H9 (cell line): Measurements from ENCODE around the gene SYNRG. TPM values are rescaled to one million over a fixed set of nuclear protein-coding genes. Genes with fewer than 3 reads are reported as not detected.

Source experiments
- DNase-seq: peaks from one replicate; pipeline ENCODE4 v3.0.0-alpha.2; 2017
- H2AFZ ChIP-seq: one replicate; pipeline ENCODE4 v1.6.1; 2013; ENCODE audit warnings: mild to moderate bottlenecking, low read length, control low read depth, moderate library complexity
- H2AK5ac ChIP-seq: 2 replicates; pipeline ENCODE4 v1.6.1; 2013; ENCODE audit warnings: low read length, control low read depth, mixed read lengths; ENCODE audit not compliant: insufficient read length
- H2BK120ac ChIP-seq: one replicate; pipeline ENCODE4 v1.6.1; 2013; ENCODE audit warnings: low read depth, mild to moderate bottlenecking, low read length, control low read depth, inconsistent platforms; ENCODE audit not compliant: poor library complexity, severe bottlenecking
- H2BK12ac ChIP-seq: 2 replicates; pipeline ENCODE4 v1.6.1; 2013; ENCODE audit warnings: low read length, control low read depth, mixed read lengths, low read depth; ENCODE audit not compliant: insufficient read length
- H2BK15ac ChIP-seq: 2 replicates; pipeline ENCODE4 v1.6.1; 2013; ENCODE audit warnings: low read depth, low read length, control low read depth
- H2BK20ac ChIP-seq: one replicate; pipeline ENCODE4 v1.6.1; 2013; ENCODE audit warnings: low read depth, mild to moderate bottlenecking, low read length, control low read depth, inconsistent platforms; ENCODE audit not compliant: poor library complexity, severe bottlenecking
- H2BK5ac ChIP-seq: 2 replicates; pipeline ENCODE4 v1.6.1; 2013; ENCODE audit warnings: low read length, control low read depth, mixed read lengths; ENCODE audit not compliant: insufficient read length
- H3K14ac ChIP-seq: 2 replicates; pipeline ENCODE4 v1.6.1; 2013; ENCODE audit warnings: low read length, control low read depth; ENCODE audit not compliant: insufficient read depth
- H3K18ac ChIP-seq: 2 replicates; pipeline ENCODE4 v1.6.1; 2013; ENCODE audit warnings: low read depth, mild to moderate bottlenecking, mixed read lengths, low read length, control low read depth; ENCODE audit not compliant: insufficient read length
- H3K23ac ChIP-seq: 2 replicates; pipeline ENCODE4 v1.6.1; 2013; ENCODE audit warnings: low read length, control low read depth, mixed read lengths, low read depth; ENCODE audit not compliant: insufficient read length
- H3K23me2 ChIP-seq: 2 replicates; pipeline ENCODE4 v1.6.1; 2013; ENCODE audit warnings: low read depth, mild to moderate bottlenecking, mixed read lengths, low read length, control low read depth; ENCODE audit not compliant: insufficient read length, poor library complexity, severe bottlenecking
- H3K27ac ChIP-seq: 2 replicates; pipeline ENCODE4 v1.5.1; 2013; ENCODE audit warnings: low read length, control low read depth, mixed read lengths, low read depth; ENCODE audit not compliant: insufficient read length
- H3K27me3 ChIP-seq: 2 replicates; pipeline ENCODE4 v1.6.1; 2013; ENCODE audit warnings: low read length, control low read depth, inconsistent platforms; ENCODE audit not compliant: insufficient read depth
- H3K4ac ChIP-seq: 2 replicates; pipeline ENCODE4 v1.6.1; 2013; ENCODE audit warnings: low read depth, mild to moderate bottlenecking, control low read depth, inconsistent platforms, low read length, moderate library complexity
- H3K4me1 ChIP-seq: 2 replicates; pipeline ENCODE4 v1.6.1; 2013; ENCODE audit warnings: low read length, control low read depth, inconsistent platforms; ENCODE audit not compliant: insufficient read depth
- H3K4me2 ChIP-seq: 2 replicates; pipeline ENCODE4 v1.6.1; 2013; ENCODE audit warnings: low read length, control low read depth, mixed read lengths; ENCODE audit not compliant: insufficient read length, insufficient read depth
- H3K56ac ChIP-seq: 2 replicates; pipeline ENCODE4 v1.6.1; 2013; ENCODE audit warnings: low read depth, mild to moderate bottlenecking, mixed read lengths, low read length, control low read depth; ENCODE audit not compliant: insufficient read length
- H3K79me1 ChIP-seq: 2 replicates; pipeline ENCODE4 v1.6.1; 2013; ENCODE audit warnings: low read depth, mild to moderate bottlenecking, moderate library complexity, low read length, control low read depth, inconsistent platforms; ENCODE audit not compliant: insufficient read depth, poor library complexity, severe bottlenecking
- H3K79me2 ChIP-seq: 2 replicates; pipeline ENCODE4 v1.6.1; 2013; ENCODE audit warnings: low read length, control low read depth, inconsistent platforms; ENCODE audit not compliant: insufficient read depth
- H3K9ac ChIP-seq: 2 replicates; pipeline ENCODE4 v1.6.1; 2013; ENCODE audit warnings: low read length, control low read depth, mixed read lengths; ENCODE audit not compliant: insufficient read length; ENCODE audit errors: extremely low read depth
- H3K9me3 ChIP-seq: one replicate; pipeline ENCODE4 v1.6.1; 2013; ENCODE audit warnings: low read depth, low read length, inconsistent platforms; ENCODE audit not compliant: control insufficient read depth
- H3T11ph ChIP-seq: one replicate; pipeline ENCODE4 v1.6.1; 2013; ENCODE audit warnings: mild to moderate bottlenecking, low read length, control low read depth, inconsistent platforms
- H4K20me1 ChIP-seq: one replicate; pipeline ENCODE4 v1.6.1; 2013; ENCODE audit not compliant: control insufficient read depth, insufficient read length, insufficient read depth
- H4K5ac ChIP-seq: 2 replicates; pipeline ENCODE4 v1.6.1; 2013; ENCODE audit warnings: low read depth, mild to moderate bottlenecking, mixed read lengths, low read length, control low read depth; ENCODE audit not compliant: insufficient read length
- H4K8ac ChIP-seq: replicated peaks from 2 replicates; pipeline ENCODE4 v1.6.1; 2013; ENCODE audit warnings: low read length, control low read depth, mixed read lengths, low read depth; ENCODE audit not compliant: insufficient read length
- H4K91ac ChIP-seq: 2 replicates; pipeline ENCODE4 v1.6.1; 2013; ENCODE audit warnings: low read depth, mild to moderate bottlenecking, moderate library complexity, mixed read lengths, low read length, control low read depth; ENCODE audit not compliant: insufficient read length
- H3K27ac Mint-ChIP-seq, 3 experiments: 2 replicates in 2 of 3; 3 replicates in 1 of 3; pipeline ENCODE4 v1.8.0; 2020 to 2021; ENCODE audit warnings: mixed read lengths in 3 of 3, mild to moderate bottlenecking in 1 of 3, moderate library complexity in 1 of 3
- H3K27me3 Mint-ChIP-seq: 2 replicates; pipeline ENCODE4 v1.8.0; 2021; ENCODE audit warnings: low read depth, mild to moderate bottlenecking, moderate library complexity, mixed read lengths
- H3K36me3 Mint-ChIP-seq, 3 experiments: 2 replicates in 2 of 3; 3 replicates in 1 of 3; pipeline ENCODE4 v1.8.0; 2020 to 2021; ENCODE audit warnings: low read depth in 3 of 3, mixed read lengths in 3 of 3; ENCODE audit not compliant: insufficient read depth in 1 of 3
- H3K4me1 Mint-ChIP-seq, 2 experiments: 2 replicates each; pipeline ENCODE4 v1.8.0; 2020; ENCODE audit warnings: mixed read lengths in 2 of 2
- H3K4me3 Mint-ChIP-seq, 2 experiments: 2 replicates in 1 of 2; 3 replicates in 1 of 2; pipeline ENCODE4 v1.8.0; 2020 to 2021; ENCODE audit warnings: mild to moderate bottlenecking in 2 of 2, mixed read lengths in 2 of 2, moderate library complexity in 1 of 2
- H3K9me3 Mint-ChIP-seq, 2 experiments: 2 replicates in 1 of 2; 3 replicates in 1 of 2; pipeline ENCODE4 v1.8.0; 2020; ENCODE audit warnings: mild to moderate bottlenecking in 2 of 2, mixed read lengths in 2 of 2, moderate library complexity in 1 of 2
- CTCF ChIP-seq: fragments of 200-600 bp; sonication (generic); conservative IDR thresholded peaks from 3 replicates; pipeline ENCODE4 v1.8.0; 2021; ENCODE audit warnings: antibody characterized with exemption, mild to moderate bottlenecking
- WGBS: extraction: QIAGEN DNeasy Blood & Tissue Kit; methylation state at CpG from one replicate; pipeline ENCODE4 v1.1.7; 2013; ENCODE audit warnings: missing lambda C conversion rate, low lambda C conversion rate, mixed read lengths; ENCODE audit not compliant: insufficient read length; ENCODE audit errors: extremely low coverage; 5-methylcytosine and 5-hydroxymethylcytosine counted together
- total RNA-seq: library from RNA; stranded (reverse); gene quantifications from 2 replicates; pipeline ENCODE4 v1.2.1, GENCODE V29; 2021

SYNRG gene
- total RNA-seq, 1 experiment from 2014 or later = 30.5 TPM

- Histone ChIP-seq H4K8ac (no peak overlapping the region), H3K9ac (no peak overlapping the region), H3K9me3 (no peaks in the 10 kb centered on the region), H4K20me1 (no peaks in the 10 kb centered on the region), H2AFZ (no peak overlapping the region), H3K4me1 (no peaks in the 10 kb centered on the region), H2BK12ac (no peak overlapping the region), H2BK15ac (no peak overlapping the region), H4K91ac (no peak overlapping the region), H2BK20ac (no peak overlapping the region), H3K27me3 (no peaks in the 10 kb centered on the region), H3T11ph (no peak overlapping the region), H3K23me2 (no peaks in the 10 kb centered on the region), H3K18ac (no peak overlapping the region), H3K27ac (no peak overlapping the region), H3K79me2 (peaks cover 5% of the 10 kb centered on the region; the same call in 1 of the 2 replicates), H2BK120ac (no peak overlapping the region), H3K79me1 (no peaks in the 10 kb centered on the region), H3K56ac (no peak overlapping the region), H3K23ac (no peak overlapping the region), H2AK5ac (no peak overlapping the region), H3K4me2 (no peak overlapping the region), H3K4ac (no peak overlapping the region), H4K5ac (peak overlapping the region; percentile 76), H3K14ac (no peak overlapping the region), H2BK5ac (no peak overlapping the region)
- TF ChIP-seq CTCF = no peak
- peaks cover 8 to 29% (median 16%) of the 10 kb centered on the region in 3 experiments; a peak in 6 of 7 replicates for H3K36me3 Mint-ChIP-seq
- peaks cover 4 to 9% of the 10 kb centered on the region in 2 experiments for H3K4me1 Mint-ChIP-seq
- no peak overlapping the region; a peak in 2 of 7 replicates for H3K27ac Mint-ChIP-seq
- H3K27me3 Mint-ChIP-seq = no peaks in the 10 kb centered on the region
- no CpG with 5 or more reads among the region's 17 CpGs for WGBS
- no peak for DNase-seq
- no peak overlapping the region for H3K4me3 Mint-ChIP-seq
- H3K9me3 Mint-ChIP-seq = no peaks in the 10 kb centered on the region
Observed at GRCh38 chr17:37510056-37510455, 99.2 kb downstream of the SYNRG start.
